Keratinocyte (primary cell): ENCODE data around the gene B4GALT2. TPM values are rescaled to one million over a fixed set of nuclear protein-coding genes. Genes with fewer than 3 reads are reported as not detected.
A peak's percentile ranks its signal among the peaks of the same experiment; 100 is the strongest.

Experiments
- DNase-seq: peaks from one replicate; pipeline ENCODE4 v3.0.0-alpha.2; 2011; ENCODE audit warnings: low read depth, missing footprints, low spot score
- FAIRE-seq: peaks from 2 replicates; lab custom pipeline; 2011; peaks lifted over from hg19 to GRCh38; lab: Jason Lieb, UNC
- H2AFZ ChIP-seq: 2 replicates; pipeline ENCODE4 v1.6.0; 2012; ENCODE audit warnings: low read length, control low read depth, inconsistent platforms; ENCODE audit not compliant: control insufficient read depth
- H3K27ac ChIP-seq: 2 replicates; pipeline ENCODE4 v1.5.1; 2011; ENCODE audit warnings: low read length; ENCODE audit not compliant: control insufficient read depth, insufficient read depth
- H3K27me3 ChIP-seq: 3 replicates; pipeline ENCODE4 v1.6.0; 2011; ENCODE audit warnings: low read length; ENCODE audit not compliant: control insufficient read depth, insufficient read depth; ENCODE audit errors: extremely low read depth
- H3K36me3 ChIP-seq, 2 experiments: 2 replicates in 1 of 2; 3 replicates in 1 of 2; pipeline ENCODE4 v1.5.1; 2011; ENCODE audit warnings: low read length in 2 of 2, mild to moderate bottlenecking in 1 of 2; ENCODE audit not compliant: control insufficient read depth in 2 of 2, insufficient read depth in 2 of 2; ENCODE audit errors: extremely low read depth in 1 of 2
- H3K4me1 ChIP-seq: 3 replicates; pipeline ENCODE4 v1.5.1; 2011; ENCODE audit warnings: low read length; ENCODE audit not compliant: control insufficient read depth, insufficient read depth; ENCODE audit errors: extremely low read depth
- H3K4me2 ChIP-seq: 3 replicates; pipeline ENCODE4 v1.6.0; 2011; ENCODE audit warnings: low read depth, low read length; ENCODE audit not compliant: control insufficient read depth, insufficient read depth; ENCODE audit errors: extremely low read depth
- H3K4me3 ChIP-seq, 3 experiments: fragments of 200-600 bp in 1 of 3; sonication (generic) in 1 of 3; 2 replicates in 2 of 3; 3 replicates in 1 of 3; pipeline ENCODE4 v1.5.1; 2011 to 2016; ENCODE audit warnings: low read length in 3 of 3, mild to moderate bottlenecking in 3 of 3, control low read depth in 2 of 3, inconsistent platforms in 1 of 3, low read depth in 1 of 3, mixed read lengths in 1 of 3, mixed run types in 1 of 3, moderate library complexity in 1 of 3; ENCODE audit not compliant: control insufficient read depth in 2 of 3, insufficient read depth in 2 of 3; ENCODE audit errors: extremely low read depth in 1 of 3
- H3K79me2 ChIP-seq: 2 replicates; pipeline ENCODE4 v1.6.0; 2012; ENCODE audit warnings: low read length; ENCODE audit not compliant: control insufficient read depth, insufficient read depth
- H3K9ac ChIP-seq: 3 replicates; pipeline ENCODE4 v1.6.0; 2011; ENCODE audit warnings: low read length; ENCODE audit not compliant: control insufficient read depth, insufficient read depth; ENCODE audit errors: extremely low read depth
- H3K9me1 ChIP-seq: 3 replicates; pipeline ENCODE4 v1.6.0; 2011; ENCODE audit warnings: low read length; ENCODE audit not compliant: control insufficient read depth, insufficient read depth; ENCODE audit errors: extremely low read depth
- H3K9me3 ChIP-seq: 2 replicates; pipeline ENCODE4 v1.5.1; 2012; ENCODE audit warnings: low read depth, low read length; ENCODE audit not compliant: control insufficient read depth
- H4K20me1 ChIP-seq: 3 replicates; pipeline ENCODE4 v1.6.0; 2011; ENCODE audit warnings: low read length; ENCODE audit not compliant: control insufficient read depth, insufficient read depth; ENCODE audit errors: extremely low read depth
- CTCF ChIP-seq, 3 experiments: IDR thresholded peaks in 1 of 3; conservative IDR thresholded peaks in 1 of 3; optimal IDR thresholded peaks in 1 of 3; 2 replicates in 2 of 3; 3 replicates in 1 of 3; pipeline versions ENCODE3 to v1.5.1; 2011; ENCODE audit warnings: low read length in 3 of 3, mild to moderate bottlenecking in 3 of 3, moderate library complexity in 2 of 3, control low read depth in 1 of 3, inconsistent platforms in 1 of 3; ENCODE audit not compliant: insufficient read depth in 2 of 3; ENCODE audit errors: extremely low read depth in 1 of 3
- EZH2 ChIP-seq: IDR thresholded peaks from one replicate; pipeline ENCODE4 v1.6.1; 2012; ENCODE audit warnings: inconsistent platforms, mild to moderate bottlenecking, low read length, moderate library complexity
- dilution Hi-C: fragments of 300-500 bp; cut with MboI; formaldehyde crosslinking; loops from one replicate; pipeline ENCODE4 v1.7.0; 2020; ENCODE audit warnings: low sequenced_read_pairs; ENCODE audit not compliant: extremely low pct_ligation_motif_present
- polyA plus RNA-seq, 5 experiments: library from polyadenylated mRNA; depleted of rRNA in 3 of 5; stranded (reverse) in 3 of 5; stranded (forward) in 1 of 5; unstranded in 1 of 5; fragments of >200 nt; gene quantifications; 1 replicate in 1 of 5; 2 replicates in 3 of 5; 3 replicates in 1 of 5; pipeline versions ENCODE4 v1.2.1 to v1.2.3, GENCODE V29; 2011 to 2012; ENCODE audit warnings: missing spikeins in 2 of 5, low read depth in 1 of 5, low replicate concordance in 1 of 5

The B4GALT2 gene
- polyA plus RNA-seq, 1 donor (not counting 4 experiments of a cell fraction or from before 2014, with no cell fraction given): 39.6 TPM

- peak; percentile 84 for FAIRE-seq
- peaks cover 2% of the 10 kb centered on the region for H4K20me1 ChIP-seq
- TF ChIP-seq CTCF (optimal IDR thresholded peaks at IDR 0.05 in 1 of 3, IDR thresholded peaks at IDR 0.05 in 1 of 3, conservative IDR thresholded peaks at IDR 0.05 in 1 of 3; ENCODE audit: extremely low read depth in 1 of 3, insufficient read depth in 2 of 3, low read length in 3 of 3) (peak in 2 of 3 experiments; percentile 87 to 98), EZH2 (no peak)
- peaks cover 7 to 28% of the 10 kb centered on the region in 2 experiments for H3K36me3 ChIP-seq
- DNase-seq: no peak
- peak overlapping the region; percentile 89 for H3K9ac ChIP-seq
- H3K4me2 ChIP-seq: peak overlapping the region; percentile 97
- H3K4me3 ChIP-seq: peak overlapping the region; percentile 66 to 95 (median 80)
- peaks cover 68% of the 10 kb centered on the region for H3K4me1 ChIP-seq
- dilution Hi-C loops: loop anchor here (25.0 kb wide), 2 partner anchors 97 to 222 kb away; partner anchors contain the start of gene ST3GAL3
- peaks cover 39% of the 10 kb centered on the region for H3K79me2 ChIP-seq
- no peak overlapping the region for H2AFZ ChIP-seq
- no peaks in the 10 kb centered on the region for H3K9me1 ChIP-seq
- H3K27ac ChIP-seq: peak overlapping the region; percentile 81
- H3K9me3 ChIP-seq: no peaks in the 10 kb centered on the region
- H3K27me3 ChIP-seq: no peaks in the 10 kb centered on the region
Observed at GRCh38 chr1:43934101-43934985, 44.7 kb upstream of the B4GALT2 start.

GRCh38 chr1:43934986-43935324, 44.1 kb upstream of the B4GALT2 start:
- peak overlapping the region; percentile 97 for H3K4me2 ChIP-seq
- H3K36me3 ChIP-seq: peaks cover 7 to 26% of the 10 kb centered on the region in 2 experiments
- H3K9me1 ChIP-seq: no peaks in the 10 kb centered on the region
- dilution Hi-C loops: loop anchor here (25.0 kb wide), 2 partner anchors 98 to 223 kb away; partner anchors contain the start of gene ST3GAL3
- peak overlapping the region; percentile 81 for H3K27ac ChIP-seq
- H3K79me2 ChIP-seq: peaks cover 39% of the 10 kb centered on the region
- H3K9me3 ChIP-seq: no peaks in the 10 kb centered on the region
- peak overlapping the region; percentile 66 to 95 (median 80) for H3K4me3 ChIP-seq
- H4K20me1 ChIP-seq: peaks cover 2% of the 10 kb centered on the region
- H3K27me3 ChIP-seq: no peaks in the 10 kb centered on the region
- DNase-seq (no peak), FAIRE-seq (peak; percentile 5)
- H3K4me1 ChIP-seq: peaks cover 64% of the 10 kb centered on the region
- TF ChIP-seq CTCF (optimal IDR thresholded peaks at IDR 0.05 in 1 of 3, IDR thresholded peaks at IDR 0.05 in 1 of 3, conservative IDR thresholded peaks at IDR 0.05 in 1 of 3; ENCODE audit: extremely low read depth in 1 of 3, insufficient read depth in 2 of 3, low read length in 3 of 3) (no peak), EZH2 (no peak)
- no peak overlapping the region for H2AFZ ChIP-seq
- peak overlapping the region; percentile 89 for H3K9ac ChIP-seq
